IPS-18a (cell line): Measurements from ENCODE around the gene ZBTB21.

ENCODE experiments used
- H3K27ac ChIP-seq: one replicate; pipeline ENCODE4 v1.5.1; 2013; ENCODE audit warnings: low read length
- H3K27me3 ChIP-seq: one replicate; pipeline ENCODE4 v1.6.1; 2013; ENCODE audit warnings: mild to moderate bottlenecking, low read length; ENCODE audit not compliant: control insufficient read depth, insufficient read depth
- H3K36me3 ChIP-seq: one replicate; pipeline ENCODE4 v1.6.1; 2013; ENCODE audit warnings: low read depth, low read length; ENCODE audit not compliant: control insufficient read depth
- H3K4me1 ChIP-seq: one replicate; pipeline ENCODE4 v1.6.1; 2013; ENCODE audit warnings: low read depth, low read length; ENCODE audit not compliant: control insufficient read depth
- H3K4me3 ChIP-seq: one replicate; pipeline ENCODE4 v1.5.1; 2013; ENCODE audit warnings: low read length
- H3K9ac ChIP-seq: one replicate; pipeline ENCODE4 v1.6.1; 2013; ENCODE audit warnings: mild to moderate bottlenecking, low read length, moderate library complexity
- H3K9me3 ChIP-seq: one replicate; pipeline ENCODE4 v1.6.1; 2013; ENCODE audit warnings: low read depth, low read length; ENCODE audit not compliant: control insufficient read depth

The ZBTB21 gene

GRCh38 chr21:42016364-42016985, 6.3 kb upstream of the ZBTB21 start:
- H3K27ac ChIP-seq, result no peak overlapping the region
- no peaks in the 10 kb centered on the region for H3K36me3 ChIP-seq
- peaks cover 5% of the 10 kb centered on the region for H3K4me1 ChIP-seq
- H3K4me3 ChIP-seq, result no peak overlapping the region
- H3K27me3 ChIP-seq, result peaks cover 30% of the 10 kb centered on the region
- no peaks in the 10 kb centered on the region for H3K9me3 ChIP-seq
- no peak overlapping the region for H3K9ac ChIP-seq

GRCh38 chr21:42013931-42014330, 3.8 kb upstream of the ZBTB21 start:
- H3K27ac ChIP-seq, result no peak overlapping the region
- no peak overlapping the region for H3K4me3 ChIP-seq
- no peaks in the 10 kb centered on the region for H3K9me3 ChIP-seq
- H3K27me3 ChIP-seq, result peaks cover 25% of the 10 kb centered on the region
- no peak overlapping the region for H3K9ac ChIP-seq
- H3K36me3 ChIP-seq, result no peaks in the 10 kb centered on the region
- H3K4me1 ChIP-seq, result peaks cover 5% of the 10 kb centered on the region

GRCh38 chr21:42013376-42013775, 3.2 kb upstream of the ZBTB21 start:
- Histone ChIP-seq H3K27me3 (peaks cover 30% of the 10 kb centered on the region), H3K36me3 (no peaks in the 10 kb centered on the region), H3K9me3 (no peaks in the 10 kb centered on the region), H3K4me3 (no peak overlapping the region), H3K27ac (no peak overlapping the region), H3K9ac (no peak overlapping the region), H3K4me1 (peaks cover 10% of the 10 kb centered on the region)

- Histone ChIP-seq H3K9ac (no peak overlapping the region), H3K27me3 (peaks cover 30% of the 10 kb centered on the region), H3K27ac (no peak overlapping the region), H3K4me3 (no peak overlapping the region), H3K9me3 (no peaks in the 10 kb centered on the region), H3K36me3 (no peaks in the 10 kb centered on the region), H3K4me1 (peaks cover 10% of the 10 kb centered on the region)
Observed at GRCh38 chr21:42012763-42013329, 2.7 kb upstream of the ZBTB21 start.

GRCh38 chr21:42012344-42012743, 2.2 kb upstream of the ZBTB21 start:
- Histone ChIP-seq H3K4me3 (no peak overlapping the region), H3K4me1 (peaks cover 10% of the 10 kb centered on the region), H3K27ac (no peak overlapping the region), H3K36me3 (no peaks in the 10 kb centered on the region), H3K27me3 (peaks cover 30% of the 10 kb centered on the region), H3K9me3 (no peaks in the 10 kb centered on the region), H3K9ac (no peak overlapping the region)

GRCh38 chr21:42010507-42011495, 641 bp upstream of the ZBTB21 start:
- no peaks in the 10 kb centered on the region for H3K36me3 ChIP-seq
- peaks cover 10% of the 10 kb centered on the region for H3K4me1 ChIP-seq
- H3K27me3 ChIP-seq, result peaks cover 30% of the 10 kb centered on the region
- H3K27ac ChIP-seq, result no peak overlapping the region
- H3K9ac ChIP-seq, result peak overlapping the region; percentile 46
- H3K9me3 ChIP-seq, result no peaks in the 10 kb centered on the region
- peak overlapping the region; percentile 71 for H3K4me3 ChIP-seq

GRCh38 chr21:42009018-42009830, 936 bp downstream of the ZBTB21 start:
- Histone ChIP-seq H3K27ac (no peak overlapping the region), H3K4me1 (peaks cover 10% of the 10 kb centered on the region), H3K9me3 (no peaks in the 10 kb centered on the region), H3K4me3 (peak overlapping the region; percentile 75), H3K36me3 (no peaks in the 10 kb centered on the region), H3K9ac (peak overlapping the region; percentile 44), H3K27me3 (peaks cover 30% of the 10 kb centered on the region)

- Histone ChIP-seq H3K4me1 (peaks cover 10% of the 10 kb centered on the region), H3K27ac (no peak overlapping the region), H3K27me3 (peaks cover 20% of the 10 kb centered on the region), H3K9me3 (no peaks in the 10 kb centered on the region), H3K4me3 (no peak overlapping the region), H3K9ac (no peak overlapping the region), H3K36me3 (no peaks in the 10 kb centered on the region)
Observed at GRCh38 chr21:42007356-42007940, 2.7 kb downstream of the ZBTB21 start.

- Histone ChIP-seq H3K27me3 (peaks cover 14% of the 10 kb centered on the region), H3K4me3 (no peak overlapping the region), H3K36me3 (no peaks in the 10 kb centered on the region), H3K27ac (no peak overlapping the region), H3K9ac (no peak overlapping the region), H3K4me1 (peaks cover 10% of the 10 kb centered on the region), H3K9me3 (no peaks in the 10 kb centered on the region)
Observed at GRCh38 chr21:42006765-42007164, 3.4 kb downstream of the ZBTB21 start.

- Histone ChIP-seq H3K4me1 (peaks cover 5% of the 10 kb centered on the region), H3K36me3 (no peaks in the 10 kb centered on the region), H3K27me3 (peaks cover 6% of the 10 kb centered on the region), H3K4me3 (no peak overlapping the region), H3K9ac (no peak overlapping the region), H3K27ac (no peak overlapping the region), H3K9me3 (no peaks in the 10 kb centered on the region)
Observed at GRCh38 chr21:42004406-42005199, 5.6 kb downstream of the ZBTB21 start.
